Measurements from ENCODE around the gene PEPD.

PEPD gene

GRCh38 chr19:33545217-33545981 is 23.8 kb upstream of the PEPD start:
- no peak for DNase-seq

- no peak for DNase-seq
These were observed 13.6 kb upstream of the PEPD start for GRCh38 chr19:33535226-33535625.

DNA sequence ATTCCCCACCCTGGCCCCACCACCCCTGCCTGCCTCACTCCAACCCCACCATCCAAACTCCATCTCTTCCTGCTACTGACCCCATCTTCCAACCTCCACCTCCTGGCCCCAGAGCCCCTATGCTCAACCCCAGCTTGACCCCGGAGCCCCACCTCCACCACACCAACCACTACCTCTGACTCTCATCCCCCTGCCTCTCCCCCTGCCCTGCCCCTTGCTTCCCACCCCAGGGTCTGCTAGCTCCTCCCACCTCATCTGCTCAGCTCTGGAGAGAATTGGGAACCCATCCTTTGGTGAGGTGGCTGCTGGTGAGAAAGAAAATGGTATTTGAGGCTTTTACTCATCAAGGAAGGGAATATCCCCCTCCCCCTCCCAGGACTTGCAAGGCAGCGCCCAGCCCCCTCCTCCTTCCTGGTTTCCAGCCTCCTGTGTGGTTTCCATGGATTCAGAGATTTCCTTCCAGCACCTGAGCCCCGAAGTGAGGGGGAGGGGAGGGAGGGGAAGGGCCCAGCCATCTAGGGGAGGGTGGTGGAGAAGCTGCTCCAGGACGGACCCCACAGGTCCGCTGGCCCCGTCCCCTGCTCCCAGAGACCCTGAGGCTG is 11.4 kb upstream of the PEPD start:
- DNase-seq, result no peak

- no peak for DNase-seq
These were observed 9.3 kb upstream of the PEPD start for GRCh38 chr19:33530842-33531241.

DNA sequence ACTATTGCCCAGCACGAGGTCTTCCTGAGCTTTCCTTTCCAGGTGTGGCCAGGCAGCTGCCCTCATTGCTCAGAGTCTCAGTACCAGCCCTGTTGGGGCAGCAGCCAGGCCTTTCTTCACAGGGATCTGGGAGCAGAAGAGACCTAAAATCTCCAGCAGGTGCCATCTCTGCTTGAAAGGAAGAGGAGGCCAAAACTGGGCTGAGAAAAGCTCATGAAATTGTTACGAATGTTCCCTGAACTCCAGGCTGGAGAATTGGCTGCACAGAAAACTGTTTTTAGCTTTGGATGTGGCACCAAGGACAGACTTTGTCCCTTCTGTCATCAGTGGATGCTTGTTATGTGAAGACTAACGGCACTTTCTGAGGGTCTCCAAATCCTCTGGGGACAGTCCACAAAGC is 8.7 kb upstream of the PEPD start:
- no peak for DNase-seq

GRCh38 chr19:33529094-33529676 is 7.6 kb upstream of the PEPD start:
- DNase-seq, result no peak

DNA sequence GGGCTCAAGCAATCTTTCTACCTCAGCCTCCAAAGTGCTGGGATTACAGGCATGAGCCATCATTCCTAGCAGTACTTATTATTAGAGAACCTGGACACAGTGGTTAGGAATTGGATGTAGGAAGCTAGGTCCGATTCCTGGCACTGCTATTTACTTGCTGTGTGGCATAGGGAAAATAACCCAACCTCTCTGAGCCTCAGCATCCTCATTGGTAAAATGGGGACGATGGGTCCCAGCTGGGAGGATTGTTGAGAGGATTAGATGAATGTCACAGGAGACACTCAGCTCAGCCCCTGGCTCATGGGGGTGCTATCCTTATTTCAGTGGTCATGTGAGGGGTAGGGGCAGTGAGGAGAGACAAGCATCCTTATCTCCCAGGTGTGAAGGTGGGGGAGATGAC is 6.8 kb upstream of the PEPD start:
- DNase-seq, result no peak

- DNase-seq, result no peak
These were observed 5.5 kb upstream of the PEPD start for GRCh38 chr19:33527125-33527524.

DNA sequence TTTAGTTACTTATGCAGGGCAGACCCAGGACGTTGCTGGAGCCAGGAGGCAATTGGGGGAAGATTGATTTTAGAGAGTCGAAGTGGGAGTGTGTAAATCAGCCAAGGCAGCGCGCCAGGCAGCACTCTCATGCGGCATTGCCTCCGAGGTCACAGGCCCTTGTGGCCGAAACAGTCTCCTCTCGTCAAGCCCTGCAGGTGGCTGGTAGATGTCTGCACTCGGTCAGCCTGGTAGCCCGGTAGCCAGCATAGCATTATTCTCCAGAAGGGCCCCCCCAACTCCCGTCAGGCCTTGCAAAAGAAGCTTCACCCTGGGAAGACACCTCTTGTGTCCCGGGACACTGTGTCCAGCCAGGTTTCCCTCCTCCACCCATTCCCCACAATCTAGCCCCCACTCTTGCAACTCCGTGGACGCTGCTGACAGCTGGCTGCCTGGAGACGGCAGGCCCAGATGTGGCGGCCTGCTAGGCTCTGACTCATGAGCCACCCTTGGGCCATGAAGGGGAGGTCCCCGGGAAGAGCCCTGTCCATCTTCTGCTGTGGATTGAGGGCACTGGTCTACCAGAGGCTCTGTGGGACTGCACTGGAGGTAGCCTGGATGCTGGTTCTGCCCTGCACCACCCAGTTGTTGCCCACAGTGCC is 2.6 kb upstream of the PEPD start:
- DNase-seq, result no peak

DNA sequence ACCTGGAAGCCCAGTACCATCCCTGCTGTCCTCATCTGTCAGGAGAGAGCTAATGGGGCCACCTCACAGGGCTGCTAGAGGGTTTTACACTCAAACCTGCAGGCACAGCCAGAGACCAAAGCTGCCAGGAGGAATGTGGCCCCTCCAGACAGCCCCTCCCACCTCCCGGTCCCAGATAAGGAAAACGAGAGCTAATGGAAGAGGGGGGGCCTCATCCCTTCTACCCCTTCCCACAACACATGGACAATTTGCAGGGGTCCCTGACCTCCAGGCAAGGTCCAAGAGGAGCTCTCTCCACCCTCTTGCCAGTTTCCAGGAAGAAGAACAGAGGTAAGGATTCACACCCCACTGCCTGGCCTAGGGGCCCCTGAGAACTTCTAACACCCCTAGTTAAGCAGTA is 1.6 kb upstream of the PEPD start:
- DNase-seq, result no peak

DNA sequence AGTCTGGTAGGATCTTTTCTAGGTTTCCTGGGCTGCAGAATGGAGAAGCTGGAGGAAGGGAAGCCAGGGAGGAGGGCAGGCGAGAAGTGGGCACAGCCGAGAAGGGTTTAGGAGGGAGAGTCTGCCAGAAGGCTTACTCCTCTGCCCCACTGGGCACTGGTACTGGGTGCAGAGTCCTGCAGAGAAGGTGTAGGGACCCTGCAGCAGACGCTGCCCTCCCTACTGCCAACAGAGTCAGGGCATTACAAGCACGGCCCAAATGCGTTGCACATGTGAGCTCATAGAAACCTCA is 726 bp upstream of the PEPD start:
- DNase-seq, result no peak

DNA sequence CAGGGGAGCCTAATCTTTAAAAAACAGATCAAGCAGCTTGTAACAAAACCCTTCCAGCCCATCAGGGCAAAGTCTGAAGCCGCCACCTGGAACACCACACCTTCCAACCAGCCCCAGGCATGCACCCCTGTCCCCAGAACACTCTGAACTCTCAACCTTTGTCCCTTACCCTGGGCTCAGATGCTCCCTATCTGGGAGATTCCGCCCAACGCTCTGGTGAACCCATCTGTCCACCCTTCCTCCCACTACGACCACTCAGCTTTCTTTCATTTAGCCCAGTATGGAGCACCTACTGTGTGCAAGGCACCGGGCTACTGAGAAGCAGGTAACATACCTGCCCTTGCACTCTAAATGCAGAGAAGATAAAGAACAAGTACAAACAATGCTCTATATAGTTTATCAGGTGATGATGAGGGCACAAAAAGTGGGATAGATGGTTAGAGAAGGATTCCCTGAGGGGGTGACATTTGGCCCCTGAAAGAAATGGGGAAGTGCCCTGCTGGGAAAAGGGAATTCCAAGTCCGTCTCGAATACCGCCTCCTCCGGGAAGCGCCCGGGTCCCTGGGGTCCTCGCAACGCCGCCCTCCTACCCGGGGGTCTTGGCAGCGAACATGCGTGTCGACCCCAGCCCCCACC is 629 bp downstream of the PEPD start:
- no peak for DNase-seq

- no peak for DNase-seq
These were observed 1.4 kb downstream of the PEPD start for GRCh38 chr19:33520048-33520643.

DNA sequence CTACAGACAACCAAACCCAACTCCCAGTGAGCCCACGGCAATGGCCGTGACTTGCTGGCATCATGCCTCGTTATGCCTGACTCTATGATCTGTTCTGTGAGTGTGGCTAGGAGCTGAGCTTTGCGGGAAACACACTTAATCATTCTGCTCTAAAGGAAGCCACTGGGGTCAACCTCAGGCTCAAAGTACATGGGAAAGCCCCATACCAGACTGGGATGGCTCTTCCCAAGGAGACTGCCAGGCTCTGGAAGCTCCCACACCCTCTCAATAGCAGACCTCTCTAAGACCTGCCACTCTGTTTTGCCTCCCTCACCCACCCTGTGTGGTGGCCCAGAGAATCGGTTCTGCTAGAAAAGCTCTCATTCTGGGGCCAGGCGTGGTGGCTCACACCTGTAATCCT is 2.2 kb downstream of the PEPD start:
- DNase-seq, result no peak

DNA sequence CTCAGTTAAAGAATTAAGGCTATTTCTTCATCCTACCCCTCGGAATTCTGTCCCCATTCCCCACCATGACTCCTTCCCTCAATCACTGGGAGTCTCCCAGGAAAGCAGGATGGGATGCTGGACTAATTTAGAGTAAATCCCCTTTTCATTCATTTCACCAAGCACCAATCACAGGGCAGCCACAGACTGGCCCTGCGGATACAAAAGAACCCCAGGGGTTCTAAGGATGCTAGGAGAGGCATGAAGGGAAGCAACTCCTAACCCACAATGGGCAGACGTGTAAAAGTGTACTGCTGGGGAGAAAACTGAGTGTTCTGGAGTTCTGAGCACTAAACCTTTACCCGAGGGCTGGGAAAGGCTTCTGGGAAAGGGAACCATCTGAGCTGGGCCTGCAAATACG is 3.0 kb downstream of the PEPD start:
- DNase-seq, result no peak

GRCh38 chr19:33517922-33518321 is 3.7 kb downstream of the PEPD start:
- DNase-seq, result no peak

- no peak for DNase-seq
These were observed 5.7 kb downstream of the PEPD start for GRCh38 chr19:33515921-33516320.

GRCh38 chr19:33514885-33515551 is 6.6 kb downstream of the PEPD start:
- DNase-seq, result no peak

DNA sequence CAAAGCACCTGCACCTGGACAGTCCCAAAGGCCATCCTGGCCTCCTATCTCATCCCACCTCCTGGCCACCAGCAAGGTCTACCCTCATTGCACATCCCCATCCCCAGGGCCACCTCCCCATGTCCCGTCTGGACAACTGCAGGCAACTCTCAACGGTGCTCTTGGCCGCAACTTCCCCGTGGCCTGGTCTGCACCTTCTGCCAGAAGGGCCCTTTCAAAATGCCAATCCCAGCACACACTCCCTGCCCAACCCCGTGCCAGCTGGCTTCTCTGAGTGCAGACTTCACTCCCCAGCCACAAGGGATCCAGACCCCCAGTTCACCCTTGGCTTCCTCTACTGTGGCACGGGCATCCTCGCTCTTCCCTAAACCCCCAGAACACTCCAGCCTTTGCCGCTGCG is 8.2 kb downstream of the PEPD start:
- DNase-seq, result no peak

GRCh38 chr19:33512580-33513137 is 8.9 kb downstream of the PEPD start:
- DNase-seq, result no peak

DNA sequence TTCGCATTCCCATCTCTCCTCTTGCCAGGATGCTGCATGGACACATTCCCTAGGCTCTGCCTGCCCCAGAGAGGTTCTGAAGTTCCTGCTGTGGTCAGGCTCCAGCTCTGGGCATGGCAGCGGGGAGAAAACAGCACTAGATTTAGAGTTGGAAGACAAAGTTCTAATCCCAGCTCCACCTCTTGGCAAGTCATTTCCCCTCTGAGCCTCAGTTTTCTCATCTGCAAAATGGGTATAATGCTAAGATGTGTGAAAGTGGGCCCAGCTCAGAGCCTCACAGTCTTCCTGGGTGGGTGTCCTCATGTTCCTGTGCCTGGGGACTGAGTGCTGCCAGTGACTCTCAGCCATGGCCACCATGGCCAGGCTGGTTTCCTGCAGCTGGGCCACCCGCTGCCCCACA is 9.6 kb downstream of the PEPD start:
- DNase-seq, result no peak

DNA sequence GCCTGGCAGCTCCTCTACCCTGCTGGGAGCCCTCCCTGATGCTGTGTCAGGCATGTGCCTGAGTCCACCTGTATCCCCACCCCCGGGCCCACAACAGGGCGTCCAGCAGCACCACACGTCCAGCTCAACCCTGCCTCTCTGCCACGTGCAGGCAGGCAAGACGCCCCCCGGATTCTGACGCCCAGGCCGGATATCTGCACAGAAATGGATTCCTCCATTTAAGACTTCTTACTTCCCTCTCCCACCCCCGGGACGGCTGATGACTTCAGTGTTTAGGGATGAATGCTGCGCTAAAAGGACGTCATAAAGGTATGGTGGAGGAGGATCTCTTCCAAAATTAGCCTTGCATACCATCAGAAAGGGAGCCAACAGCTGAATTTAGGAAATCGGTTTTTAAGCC is 10.2 kb downstream of the PEPD start:
- DNase-seq, result no peak
